Measurements from ENCODE around the gene CPVL. TPM values are rescaled to one million over a fixed set of nuclear protein-coding genes. Genes with fewer than 3 reads are reported as not detected.

CPVL gene
- total and polyA plus RNA-seq, 3 experiments from 2014 or later: 1.0 to 1.3 TPM; not detected in 1

GRCh38 chr7:28988091-28988490 is 158.2 kb downstream of the CPVL start:
- Mint-ChIP-seq H3K36me3 (no peaks in the 10 kb centered on the region), H3K27me3 (peaks cover 10 to 47% of the 10 kb centered on the region in 2 donors), H3K27ac (no peak overlapping the region), H3K4me1 (no peaks in the 10 kb centered on the region), H3K9me3 (no peaks in the 10 kb centered on the region), H3K4me3 (no peak overlapping the region)
- no peak overlapping the region for H3K27ac ChIP-seq (ENCODE audit: low read depth, low read length)
- no peak for DNase-seq
- H3K27me3 ChIP-seq (ENCODE audit: insufficient read depth, low read length, poor library complexity, severe bottlenecking): no peaks in the 10 kb centered on the region
- H3K36me3 ChIP-seq (ENCODE audit: insufficient read depth, low read length): no peaks in the 10 kb centered on the region
- ChIA-PET POLR2A (no interaction called here), CTCF (no interaction called here)
- H3K9me3 ChIP-seq (ENCODE audit: low read length): no peaks in the 10 kb centered on the region
- no peak overlapping the region for H3K4me3 ChIP-seq (ENCODE audit: low read length)
- H3K4me1 ChIP-seq (ENCODE audit: insufficient read depth, low read length): no peaks in the 10 kb centered on the region

GRCh38 chr7:28986765-28987110 is 159.6 kb downstream of the CPVL start:
- CTCF ChIA-PET: no interaction called here

GRCh38 chr7:28986028-28986764 is 160.1 kb downstream of the CPVL start:
- Histone ChIP-seq H3K27ac (ENCODE audit: low read depth, low read length) (no peak overlapping the region), H3K4me3 (ENCODE audit: low read length) (no peak overlapping the region), H3K27me3 (ENCODE audit: insufficient read depth, low read length, poor library complexity, severe bottlenecking) (no peaks in the 10 kb centered on the region), H3K9me3 (ENCODE audit: low read length) (no peaks in the 10 kb centered on the region), H3K36me3 (ENCODE audit: insufficient read depth, low read length) (no peaks in the 10 kb centered on the region), H3K4me1 (ENCODE audit: insufficient read depth, low read length) (no peaks in the 10 kb centered on the region)
- no peaks in the 10 kb centered on the region for H3K36me3 Mint-ChIP-seq
- ChIA-PET CTCF (no interaction called here), POLR2A (no interaction called here)
- no peak for DNase-seq
- H3K27me3 Mint-ChIP-seq: peaks cover 10 to 44% of the 10 kb centered on the region in 2 donors
- no peak overlapping the region for H3K4me3 Mint-ChIP-seq
- no peaks in the 10 kb centered on the region for H3K9me3 Mint-ChIP-seq
- H3K27ac Mint-ChIP-seq: no peak overlapping the region
- H3K4me1 Mint-ChIP-seq: no peaks in the 10 kb centered on the region

More at GRCh38 chr7:28986765-28987110, 159.6 kb downstream of the CPVL start:
- Mint-ChIP-seq H3K4me3 (no peak overlapping the region), H3K9me3 (no peaks in the 10 kb centered on the region), H3K36me3 (no peaks in the 10 kb centered on the region), H3K4me1 (no peaks in the 10 kb centered on the region), H3K27me3 (peaks cover 10 to 41% of the 10 kb centered on the region in 2 donors), H3K27ac (no peak overlapping the region)
- H3K4me1 ChIP-seq (ENCODE audit: insufficient read depth, low read length): no peaks in the 10 kb centered on the region
- no peaks in the 10 kb centered on the region for H3K9me3 ChIP-seq (ENCODE audit: low read length)
- H3K4me3 ChIP-seq (ENCODE audit: low read length): no peak overlapping the region
- POLR2A ChIA-PET: no interaction called here
- H3K36me3 ChIP-seq (ENCODE audit: insufficient read depth, low read length): no peaks in the 10 kb centered on the region
- H3K27me3 ChIP-seq (ENCODE audit: insufficient read depth, low read length, poor library complexity, severe bottlenecking): no peaks in the 10 kb centered on the region
- no peak for DNase-seq
- no peak overlapping the region for H3K27ac ChIP-seq (ENCODE audit: low read depth, low read length)

- no peaks in the 10 kb centered on the region for H3K4me1 ChIP-seq (ENCODE audit: insufficient read depth, low read length)
- ChIA-PET CTCF (no interaction called here), POLR2A (no interaction called here)
- no peaks in the 10 kb centered on the region for H3K27me3 ChIP-seq (ENCODE audit: insufficient read depth, low read length, poor library complexity, severe bottlenecking)
- Mint-ChIP-seq H3K4me3 (no peak overlapping the region), H3K27ac (no peak overlapping the region), H3K9me3 (no peaks in the 10 kb centered on the region), H3K36me3 (no peaks in the 10 kb centered on the region), H3K27me3 (peaks cover 12 to 46% of the 10 kb centered on the region in 2 donors), H3K4me1 (no peaks in the 10 kb centered on the region)
- H3K36me3 ChIP-seq (ENCODE audit: insufficient read depth, low read length): no peaks in the 10 kb centered on the region
- no peaks in the 10 kb centered on the region for H3K9me3 ChIP-seq (ENCODE audit: low read length)
- no peak overlapping the region for H3K27ac ChIP-seq (ENCODE audit: low read depth, low read length)
- no peak for DNase-seq
- H3K4me3 ChIP-seq (ENCODE audit: low read length): no peak overlapping the region
Observed at GRCh38 chr7:28984631-28985030, 161.7 kb downstream of the CPVL start.

GRCh38 chr7:28984217-28984616 is 162.1 kb downstream of the CPVL start:
- ChIA-PET POLR2A (no interaction called here), CTCF (no interaction called here)
- no peak overlapping the region for H3K4me3 Mint-ChIP-seq
- Histone ChIP-seq H3K27ac (ENCODE audit: low read depth, low read length) (no peak overlapping the region), H3K27me3 (ENCODE audit: insufficient read depth, low read length, poor library complexity, severe bottlenecking) (no peaks in the 10 kb centered on the region), H3K4me1 (ENCODE audit: insufficient read depth, low read length) (no peaks in the 10 kb centered on the region), H3K36me3 (ENCODE audit: insufficient read depth, low read length) (no peaks in the 10 kb centered on the region), H3K4me3 (ENCODE audit: low read length) (no peak overlapping the region), H3K9me3 (ENCODE audit: low read length) (no peaks in the 10 kb centered on the region)
- no peak overlapping the region for H3K27ac Mint-ChIP-seq
- peaks cover 10 to 43% of the 10 kb centered on the region in 2 donors for H3K27me3 Mint-ChIP-seq
- no peaks in the 10 kb centered on the region for H3K4me1 Mint-ChIP-seq
- DNase-seq: no peak
- H3K36me3 Mint-ChIP-seq: no peaks in the 10 kb centered on the region
- no peaks in the 10 kb centered on the region for H3K9me3 Mint-ChIP-seq

- H3K4me1 Mint-ChIP-seq: no peaks in the 10 kb centered on the region
Observed at GRCh38 chr7:28983396-28984190, 162.7 kb downstream of the CPVL start.

GRCh38 chr7:28981161-28981465 is 165.2 kb downstream of the CPVL start:
- Mint-ChIP-seq H3K4me1 (no peaks in the 10 kb centered on the region), H3K4me3 (no peak overlapping the region), H3K9me3 (no peaks in the 10 kb centered on the region), H3K27ac (no peak overlapping the region), H3K27me3 (peaks cover 6 to 32% of the 10 kb centered on the region in 2 donors), H3K36me3 (no peaks in the 10 kb centered on the region)
- Histone ChIP-seq H3K27me3 (ENCODE audit: insufficient read depth, low read length, poor library complexity, severe bottlenecking) (no peaks in the 10 kb centered on the region), H3K9me3 (ENCODE audit: low read length) (no peaks in the 10 kb centered on the region), H3K27ac (ENCODE audit: low read depth, low read length) (no peak overlapping the region), H3K4me3 (ENCODE audit: low read length) (no peak overlapping the region), H3K4me1 (ENCODE audit: insufficient read depth, low read length) (no peaks in the 10 kb centered on the region), H3K36me3 (ENCODE audit: insufficient read depth, low read length) (no peaks in the 10 kb centered on the region)
- DNase-seq: no peak
- POLR2A ChIA-PET: no interaction called here
- CTCF ChIA-PET: no interaction called here

More at GRCh38 chr7:28983396-28984190, 162.7 kb downstream of the CPVL start:
- no peaks in the 10 kb centered on the region for H3K9me3 ChIP-seq (ENCODE audit: low read length)
- H3K27ac Mint-ChIP-seq: no peak overlapping the region
- ChIA-PET CTCF (no interaction called here), POLR2A (no interaction called here)
- H3K36me3 Mint-ChIP-seq: no peaks in the 10 kb centered on the region
- H3K9me3 Mint-ChIP-seq: no peaks in the 10 kb centered on the region
- H3K27ac ChIP-seq (ENCODE audit: low read depth, low read length): no peak overlapping the region
- no peaks in the 10 kb centered on the region for H3K36me3 ChIP-seq (ENCODE audit: insufficient read depth, low read length)
- no peaks in the 10 kb centered on the region for H3K27me3 ChIP-seq (ENCODE audit: insufficient read depth, low read length, poor library complexity, severe bottlenecking)
- H3K4me3 ChIP-seq (ENCODE audit: low read length): no peak overlapping the region
- H3K27me3 Mint-ChIP-seq: peaks cover 4 to 41% of the 10 kb centered on the region in 2 donors
- H3K4me3 Mint-ChIP-seq: no peak overlapping the region
- no peak for DNase-seq
- H3K4me1 ChIP-seq (ENCODE audit: insufficient read depth, low read length): no peaks in the 10 kb centered on the region

GRCh38 chr7:28980451-28981160 is 165.7 kb downstream of the CPVL start:
- Histone ChIP-seq H3K4me3 (ENCODE audit: low read length) (no peak overlapping the region), H3K27me3 (ENCODE audit: insufficient read depth, low read length, poor library complexity, severe bottlenecking) (no peaks in the 10 kb centered on the region), H3K4me1 (ENCODE audit: insufficient read depth, low read length) (no peaks in the 10 kb centered on the region), H3K9me3 (ENCODE audit: low read length) (no peaks in the 10 kb centered on the region), H3K36me3 (ENCODE audit: insufficient read depth, low read length) (no peaks in the 10 kb centered on the region), H3K27ac (ENCODE audit: low read depth, low read length) (no peak overlapping the region)
- H3K9me3 Mint-ChIP-seq: no peaks in the 10 kb centered on the region
- peaks cover 6 to 33% of the 10 kb centered on the region in 2 donors for H3K27me3 Mint-ChIP-seq
- no peak overlapping the region for H3K27ac Mint-ChIP-seq
- no peaks in the 10 kb centered on the region for H3K36me3 Mint-ChIP-seq
- H3K4me3 Mint-ChIP-seq: no peak overlapping the region
- CTCF ChIA-PET: interaction anchor here (1.6 kb wide), 1 partner anchor 54 kb away, joined by 3 read pairs; no protein-coding TSS in a partner anchor
- POLR2A ChIA-PET: no interaction called here
- H3K4me1 Mint-ChIP-seq: no peaks in the 10 kb centered on the region
- no peak for DNase-seq

Measured in CD8-positive, alpha-beta memory T cell (primary cell).